Left lung (tissue), 10 donors: ENCODE measurements around the gene CD247. TPM values are rescaled to one million over a fixed set of nuclear protein-coding genes. Genes with fewer than 3 reads are reported as not detected.
"Not testable (repeated sequence)": the region's sequence is repeated elsewhere in the genome, so short reads cannot be mapped to it uniquely, and the experiment has no call there.

Experiments
- ATAC-seq: fragments of 200-7000 bp; cut with Tn5 transposase; one replicate; pipeline ENCODE4 v1.9.1; 2020; ENCODE audit warnings: moderate library complexity
- DNase-seq, 4 donors: peaks; one replicate each; pipeline ENCODE4 v3.0.0-alpha.2; 2013 to 2020
- H3K27ac ChIP-seq, 2 donors: fragments of 200-600 bp; sonication (generic) in 1 of 2; one replicate each; pipeline versions ENCODE4 v1.5.0 to v1.8.0; 2020 to 2021
- H3K27me3 ChIP-seq, 2 donors: fragments of 200-600 bp; sonication (generic) in 1 of 2; one replicate each; pipeline versions ENCODE4 v1.5.0 to v1.8.0; 2020 to 2021
- H3K36me3 ChIP-seq, 2 donors: fragments of 200-600 bp; sonication (generic) in 1 of 2; one replicate each; pipeline versions ENCODE4 v1.5.0 to v1.8.0; 2020 to 2021
- H3K4me1 ChIP-seq, 2 donors: fragments of 200-600 bp; one replicate each; pipeline ENCODE4 v1.8.0; 2021
- H3K4me3 ChIP-seq, 2 donors: fragments of 200-600 bp; sonication (generic) in 1 of 2; one replicate each; pipeline versions ENCODE4 v1.5.0 to v1.8.0; 2020 to 2021; ENCODE audit warnings: mild to moderate bottlenecking in 1 of 2
- H3K9me3 ChIP-seq, 2 donors: fragments of 200-600 bp; sonication (generic) in 1 of 2; one replicate each; pipeline versions ENCODE4 v1.5.0 to v1.8.0; 2020 to 2021
- intact Hi-C, 2 donors: fragments of 100-400 bp; cut with DNase I; formaldehyde crosslinking; loops; one replicate each; pipeline versions ENCODE4 v1.11.2 to v1.14.2; 2022
- polyA plus RNA-seq, 6 donors: library from polyadenylated mRNA; unstranded; fragments of 120-200 nt; gene quantifications; one replicate each; pipeline ENCODE4 v1.2.1, GENCODE V29; 2013; ENCODE audit not compliant: insufficient read length in 6 of 6
- total RNA-seq, 2 donors: library from RNA; stranded (reverse); fragmentation: NEBNext Ultra II Directional; extraction: Animal tissue kit (Norgen Biotek cat#: 25700); gene quantifications; one replicate each; pipeline ENCODE4 v1.2.1, GENCODE V29; 2021
- TF ChIP-seq, protein P1 (sequence below), 2 donors: fragments of 200-600 bp; sonication (generic) in 1 of 2; IDR thresholded peaks; one replicate each; pipeline versions ENCODE4 v1.5.0 to v1.8.0; 2021; ENCODE audit warnings: antibody characterized with exemption in 2 of 2
- donor health status: DM: no; HTN: yes; CAD: no.
- donor health status: DM: no; HTN: no; CAD: no.

Gene CD247
- total and polyA plus RNA-seq, 8 donors: 1.3 to 5.6 (median 1.9) TPM

DNA sequence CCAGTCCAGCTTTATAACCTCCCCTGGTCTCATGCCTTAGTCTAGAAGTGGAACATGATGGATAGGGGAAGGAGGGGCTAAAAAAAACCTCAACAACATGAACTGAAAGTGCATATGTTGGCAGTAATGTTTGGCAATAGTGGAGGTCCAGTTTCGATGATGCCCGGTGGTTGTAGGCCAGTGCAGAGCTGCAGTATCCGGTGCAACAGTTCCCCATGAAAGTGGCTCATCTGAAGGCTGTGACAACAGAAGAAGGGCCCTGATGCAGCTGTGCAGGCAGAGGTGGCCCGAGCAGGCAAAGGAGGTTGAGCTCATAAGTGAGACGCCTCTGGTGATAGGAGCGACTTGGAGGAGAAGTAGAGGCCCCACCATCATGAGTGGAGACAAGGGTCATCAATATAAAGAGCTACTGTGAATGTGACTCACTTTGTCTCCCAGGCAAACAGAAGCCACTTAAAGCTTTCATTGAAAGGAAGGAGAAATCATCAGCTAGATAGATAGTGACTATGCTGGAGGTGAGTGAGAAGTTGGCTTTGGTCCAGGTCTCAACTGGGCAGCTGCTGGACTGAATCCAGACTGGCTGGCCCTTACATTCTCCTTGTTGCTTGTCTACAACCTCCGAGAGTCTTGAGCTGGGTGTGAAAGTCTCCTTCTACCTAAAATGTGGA, 45.4 kb upstream of the CD247 start:
- no peak overlapping the region for H3K4me3 ChIP-seq
- peaks cover 0 to 45% of the 10 kb centered on the region in 2 donors for H3K4me1 ChIP-seq
- intact Hi-C loops: no loop called here
- no peaks in the 10 kb centered on the region for H3K27me3 ChIP-seq
- H3K27ac ChIP-seq: peak overlapping the region in 1 of 2 donors; percentile 30
- ATAC-seq (peak; percentile 62), DNase-seq (peak in 1 of 4 donors; percentile 51)
- TF ChIP-seq, protein P1, sequence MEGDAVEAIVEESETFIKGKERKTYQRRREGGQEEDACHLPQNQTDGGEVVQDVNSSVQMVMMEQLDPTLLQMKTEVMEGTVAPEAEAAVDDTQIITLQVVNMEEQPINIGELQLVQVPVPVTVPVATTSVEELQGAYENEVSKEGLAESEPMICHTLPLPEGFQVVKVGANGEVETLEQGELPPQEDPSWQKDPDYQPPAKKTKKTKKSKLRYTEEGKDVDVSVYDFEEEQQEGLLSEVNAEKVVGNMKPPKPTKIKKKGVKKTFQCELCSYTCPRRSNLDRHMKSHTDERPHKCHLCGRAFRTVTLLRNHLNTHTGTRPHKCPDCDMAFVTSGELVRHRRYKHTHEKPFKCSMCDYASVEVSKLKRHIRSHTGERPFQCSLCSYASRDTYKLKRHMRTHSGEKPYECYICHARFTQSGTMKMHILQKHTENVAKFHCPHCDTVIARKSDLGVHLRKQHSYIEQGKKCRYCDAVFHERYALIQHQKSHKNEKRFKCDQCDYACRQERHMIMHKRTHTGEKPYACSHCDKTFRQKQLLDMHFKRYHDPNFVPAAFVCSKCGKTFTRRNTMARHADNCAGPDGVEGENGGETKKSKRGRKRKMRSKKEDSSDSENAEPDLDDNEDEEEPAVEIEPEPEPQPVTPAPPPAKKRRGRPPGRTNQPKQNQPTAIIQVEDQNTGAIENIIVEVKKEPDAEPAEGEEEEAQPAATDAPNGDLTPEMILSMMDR (IDR thresholded peaks at IDR 0.05): no peak
- no peaks in the 10 kb centered on the region for H3K9me3 ChIP-seq
- H3K36me3 ChIP-seq: no peaks in the 10 kb centered on the region

DNA sequence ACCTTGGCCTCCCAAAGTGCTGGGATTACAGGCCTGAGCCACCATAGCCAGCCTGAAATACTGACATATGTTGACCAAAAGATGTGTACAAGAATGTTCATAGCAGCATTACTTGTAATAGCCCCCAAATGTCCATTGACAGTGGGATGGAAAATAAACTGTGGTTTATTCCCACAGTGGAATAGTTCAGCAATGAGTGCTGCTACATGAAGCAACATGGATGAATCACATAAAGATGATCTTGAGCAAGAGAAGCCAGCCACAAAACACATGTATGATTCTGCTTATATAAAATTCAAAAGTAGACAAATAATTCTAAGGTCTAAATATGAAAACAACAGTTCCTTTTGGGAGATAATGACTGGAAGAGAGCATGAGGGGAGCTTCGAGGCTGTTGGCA, 44.4 kb upstream of the CD247 start:
- DNase-seq: no peak
- Histone ChIP-seq H3K27ac (no peak overlapping the region), H3K4me1 (peaks cover 0 to 45% of the 10 kb centered on the region in 2 donors), H3K4me3 (no peak overlapping the region), H3K36me3 (no peaks in the 10 kb centered on the region), H3K9me3 (no peaks in the 10 kb centered on the region), H3K27me3 (no peaks in the 10 kb centered on the region)
- TF ChIP-seq, protein P1 (IDR thresholded peaks at IDR 0.05): no peak
- no peak for ATAC-seq
- intact Hi-C loops: no loop called here

DNA sequence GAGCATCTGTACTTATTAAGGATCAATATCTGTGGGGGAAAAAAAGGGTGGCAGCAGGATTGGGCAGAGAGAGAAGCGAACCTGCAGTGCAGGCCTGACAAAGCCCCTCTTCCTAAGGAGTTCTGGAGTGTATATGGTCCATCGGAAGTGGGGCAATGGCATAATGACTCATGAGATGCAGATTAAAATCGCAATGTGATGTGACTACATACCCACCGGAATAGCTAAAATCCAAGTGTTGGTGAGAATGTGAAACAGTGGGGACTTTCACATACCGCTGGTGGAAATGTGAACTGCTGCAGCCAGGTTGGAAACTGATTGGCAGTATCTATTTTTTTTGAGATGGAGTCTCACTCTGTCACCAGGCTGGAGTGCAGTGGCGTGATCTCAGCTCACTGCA, 43.4 kb upstream of the CD247 start:
- Histone ChIP-seq H3K27ac (no peak overlapping the region), H3K27me3 (no peaks in the 10 kb centered on the region), H3K9me3 (no peaks in the 10 kb centered on the region), H3K36me3 (no peaks in the 10 kb centered on the region), H3K4me3 (no peak overlapping the region), H3K4me1 (peaks cover 0 to 40% of the 10 kb centered on the region in 2 donors)
- ATAC-seq (no peak), DNase-seq (no peak)
- TF ChIP-seq, protein P1 (IDR thresholded peaks at IDR 0.05): no peak
- intact Hi-C loops: no loop called here

DNA sequence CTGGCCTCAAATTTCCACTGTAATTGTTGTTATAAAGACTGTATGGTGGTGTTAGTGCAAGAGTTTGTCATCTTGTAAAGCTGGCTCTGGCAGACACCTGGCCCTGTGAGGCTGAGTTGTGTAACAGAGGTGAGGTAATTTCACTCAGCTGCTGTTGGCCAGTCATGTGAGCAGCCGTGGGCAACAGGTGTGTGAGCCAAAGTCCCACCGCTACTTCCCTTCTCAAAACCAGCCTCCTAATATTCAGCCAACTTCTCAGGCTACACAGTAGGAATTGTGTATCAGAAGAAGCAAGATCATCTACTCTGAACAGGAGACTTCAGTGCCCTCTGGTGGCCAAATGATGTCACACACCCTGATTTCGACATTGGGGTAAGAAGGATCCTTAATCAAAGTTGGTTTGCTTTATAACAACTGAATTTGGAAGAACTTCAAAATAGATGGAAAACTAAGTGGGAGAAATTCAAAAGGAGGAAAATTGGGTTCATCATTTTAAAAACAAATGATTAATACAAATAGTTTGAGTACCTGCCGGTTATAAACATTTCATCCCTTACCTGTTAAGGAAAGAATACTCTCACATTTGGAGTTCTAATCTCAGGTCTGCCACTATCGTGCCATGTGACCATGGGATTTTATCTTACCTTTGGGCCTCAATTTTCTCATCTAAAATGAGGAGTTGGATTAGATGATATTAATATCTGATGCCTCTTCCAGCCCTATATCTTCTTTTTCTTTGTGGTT, 37.8 kb upstream of the CD247 start:
- Histone ChIP-seq H3K9me3 (no peaks in the 10 kb centered on the region), H3K36me3 (no peaks in the 10 kb centered on the region), H3K27ac (no peak overlapping the region), H3K4me3 (no peak overlapping the region), H3K4me1 (peaks cover 0 to 42% of the 10 kb centered on the region in 2 donors), H3K27me3 (no peaks in the 10 kb centered on the region)
- TF ChIP-seq, protein P1 (IDR thresholded peaks at IDR 0.05): peak; percentile 77 to 87
- DNase-seq (peak in 3 of 4 donors; percentile 46 to 70 (median 65)), ATAC-seq (peak; percentile 47)
- intact Hi-C loops: no loop called here

DNA sequence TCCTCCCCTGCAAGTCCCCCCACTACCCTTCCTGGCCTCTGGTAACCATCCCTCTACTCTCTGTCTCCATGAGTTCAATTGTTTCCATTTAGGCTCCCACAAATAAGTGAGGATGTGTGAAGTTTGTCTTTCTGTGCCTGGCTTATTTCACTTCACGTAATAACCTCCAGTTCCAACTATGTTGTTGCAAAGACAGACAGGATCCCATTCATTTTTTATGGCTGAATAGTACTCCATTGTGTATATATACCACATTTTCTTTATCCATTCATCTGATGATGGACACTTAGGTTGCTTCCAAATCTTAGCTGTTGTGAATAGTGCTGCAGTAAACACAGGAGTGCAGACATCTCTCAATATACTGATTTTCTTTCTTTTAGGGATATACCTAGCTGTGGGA, 36.7 kb upstream of the CD247 start:
- peaks cover 0 to 53% of the 10 kb centered on the region in 2 donors for H3K4me1 ChIP-seq
- intact Hi-C loops, H3K36me3 ChIP-seq, ATAC-seq, H3K4me3 ChIP-seq, H3K27ac ChIP-seq, H3K9me3 ChIP-seq, DNase-seq, H3K27me3 ChIP-seq: not testable (repeated sequence)
